GM18499 (cell line): ENCODE data around the gene SEC24D.
"Not testable (repeated sequence)": the region's sequence is repeated elsewhere in the genome, so short reads cannot be mapped to it uniquely, and the experiment has no call there.

ENCODE experiments used
- ATAC-seq: cut with Tn5 transposase; IDR thresholded peaks from one replicate; pipeline ENCODE4 v1.9.1; 2021; ENCODE audit warnings: moderate number of reproducible peaks; ENCODE audit not compliant: insufficient read depth, unreplicated experiment

Gene SEC24D

GRCh38 chr4:118814891-118815290, 21.0 kb downstream of the SEC24D start:
- no peak for ATAC-seq

GRCh38 chr4:118814058-118814457, 21.9 kb downstream of the SEC24D start:
- no peak for ATAC-seq

DNA sequence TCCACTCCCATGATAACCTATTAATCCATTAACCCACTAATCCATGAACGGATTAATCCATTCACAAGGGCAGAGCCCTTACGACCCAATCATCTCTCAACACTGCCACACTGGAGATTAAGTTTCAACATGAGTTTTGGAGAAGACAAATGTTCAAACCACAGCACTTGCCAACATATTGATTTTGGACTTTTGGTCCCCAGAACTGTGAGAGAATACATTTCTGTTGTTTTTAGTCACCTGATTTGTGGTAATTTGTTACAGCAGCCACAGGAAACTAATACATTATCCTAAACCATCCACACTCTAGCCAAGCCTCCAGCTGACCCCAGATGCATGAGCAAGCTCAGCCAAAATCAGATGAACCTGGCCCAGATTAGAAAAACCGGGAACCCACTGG, 22.4 kb downstream of the SEC24D start:
- no peak for ATAC-seq

DNA sequence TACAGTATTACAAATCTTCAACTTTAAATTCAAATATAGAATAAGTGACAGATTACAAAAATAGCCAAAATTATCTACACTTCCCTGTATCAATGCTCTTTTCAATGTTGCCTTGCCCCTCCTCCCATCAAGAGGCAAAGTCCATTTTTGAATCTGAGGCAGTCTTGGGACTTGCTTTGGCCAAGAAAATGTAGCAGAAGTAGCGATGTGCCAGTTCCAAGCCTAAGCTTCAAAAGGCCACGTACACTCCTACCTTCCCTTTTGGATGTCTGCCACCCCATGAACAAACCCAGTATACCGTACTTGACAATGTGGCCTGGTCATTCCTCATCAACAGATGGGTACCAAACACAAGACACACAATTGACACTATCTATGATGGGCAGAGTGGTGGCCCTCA, 24.1 kb downstream of the SEC24D start:
- ATAC-seq, result no peak

- no peak for ATAC-seq
Measured at GRCh38 chr4:118810991-118811764, 24.7 kb downstream of the SEC24D start.

DNA sequence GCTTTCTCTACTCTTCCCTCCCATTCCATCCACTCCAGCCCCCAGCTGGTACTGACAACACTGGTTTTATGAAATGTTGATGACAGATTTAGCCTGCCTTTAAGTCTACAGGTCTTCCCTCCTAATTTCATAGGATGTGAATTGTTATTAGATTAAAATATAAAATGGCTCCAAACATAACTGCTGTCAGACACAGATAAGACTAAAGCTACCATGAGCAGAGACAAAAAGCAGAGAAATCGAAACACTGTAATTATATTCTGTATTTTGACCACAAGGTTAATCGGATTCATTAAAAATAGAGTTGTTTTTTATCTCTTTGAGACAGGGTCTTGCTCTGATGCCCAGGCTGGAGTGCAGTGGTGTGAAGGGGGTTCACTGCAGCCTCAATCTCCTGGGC, 28.3 kb downstream of the SEC24D start:
- ATAC-seq, result no peak

GRCh38 chr4:118803253-118803652, 32.7 kb downstream of the SEC24D start:
- no peak for ATAC-seq

DNA sequence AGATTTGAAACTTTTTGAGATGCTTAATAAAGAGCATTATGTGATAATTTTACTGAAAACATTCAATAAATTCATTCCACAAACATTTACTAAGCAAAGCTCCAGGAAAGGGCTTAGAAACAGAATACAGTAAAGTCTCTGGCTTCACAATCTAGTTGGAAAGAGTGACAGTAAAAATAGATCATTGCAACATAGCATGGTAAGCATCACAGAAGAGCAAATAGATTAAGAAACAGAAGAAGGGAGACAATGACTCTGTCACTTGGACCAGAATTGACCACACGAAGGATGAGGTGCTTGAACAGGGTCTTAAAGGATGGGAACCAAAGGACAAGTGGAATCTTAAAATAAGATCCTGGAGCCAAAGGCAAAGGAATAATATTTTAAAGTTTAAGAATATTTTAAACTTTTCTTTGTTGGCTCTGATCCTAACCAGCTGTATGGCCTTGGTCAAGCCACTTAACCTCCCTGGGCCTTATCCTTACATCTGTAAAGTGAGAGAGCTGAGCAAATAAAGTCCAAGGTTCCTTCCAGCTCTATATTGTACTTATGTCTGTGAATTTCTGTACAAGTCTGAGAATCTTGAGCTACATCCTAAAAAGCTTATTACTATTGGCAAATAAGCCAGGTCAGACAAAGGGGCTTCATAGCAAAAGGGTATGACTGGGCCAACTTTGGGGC, 33.9 kb downstream of the SEC24D start:
- no peak for ATAC-seq

DNA sequence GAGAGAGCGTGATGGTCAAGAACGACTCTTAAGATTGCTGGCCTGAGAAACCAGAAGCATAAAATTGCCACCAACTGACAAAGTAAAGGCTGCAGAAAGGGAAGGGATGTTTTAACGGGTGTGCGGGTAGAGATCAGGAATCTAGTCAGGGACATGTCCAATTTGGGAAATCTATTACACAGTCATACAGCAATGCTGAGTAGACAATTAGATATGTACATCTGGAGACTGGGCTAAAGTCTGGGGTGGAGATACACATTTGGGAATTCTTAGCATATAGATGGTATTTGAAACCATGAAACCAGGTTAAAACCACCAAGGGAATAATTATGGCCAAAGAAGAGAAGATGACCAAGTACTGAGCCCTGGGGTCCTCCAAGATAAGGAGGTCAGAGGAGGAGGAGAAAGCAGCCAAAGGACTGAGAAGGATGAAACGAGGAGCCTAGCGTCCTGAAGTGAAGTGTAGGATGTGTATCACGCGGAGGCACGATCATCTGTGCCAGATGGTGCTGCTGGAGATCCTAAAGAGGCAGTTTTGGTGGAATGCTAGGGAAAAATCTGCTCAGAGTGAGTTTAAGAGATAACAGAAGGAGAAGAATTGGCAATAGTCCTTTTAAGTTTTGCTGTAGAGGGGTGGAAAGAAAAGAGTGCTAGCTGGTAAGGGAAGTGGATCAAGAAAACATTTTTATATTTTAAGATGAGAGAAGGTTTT, 36.5 kb downstream of the SEC24D start:
- ATAC-seq, result no peak

DNA sequence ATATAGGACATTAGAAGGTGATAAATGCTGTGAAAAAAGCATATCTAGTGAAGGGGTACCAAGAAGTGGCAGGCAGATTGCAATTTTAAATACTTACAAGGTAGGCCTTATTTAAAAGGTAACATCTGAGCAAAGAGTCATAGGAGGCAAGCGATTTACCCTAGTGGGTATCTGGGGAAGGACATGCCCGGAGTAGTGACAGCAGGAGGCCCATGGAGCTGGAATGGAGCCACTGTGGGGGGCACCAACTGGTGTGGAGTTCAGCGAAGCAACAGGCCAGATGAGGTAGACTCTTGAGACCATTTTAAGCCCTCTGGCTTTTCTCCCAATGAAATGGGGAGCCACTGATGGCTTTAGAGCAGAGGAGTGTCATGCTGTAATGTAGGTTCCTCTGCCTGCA, 37.3 kb downstream of the SEC24D start:
- ATAC-seq, result no peak

DNA sequence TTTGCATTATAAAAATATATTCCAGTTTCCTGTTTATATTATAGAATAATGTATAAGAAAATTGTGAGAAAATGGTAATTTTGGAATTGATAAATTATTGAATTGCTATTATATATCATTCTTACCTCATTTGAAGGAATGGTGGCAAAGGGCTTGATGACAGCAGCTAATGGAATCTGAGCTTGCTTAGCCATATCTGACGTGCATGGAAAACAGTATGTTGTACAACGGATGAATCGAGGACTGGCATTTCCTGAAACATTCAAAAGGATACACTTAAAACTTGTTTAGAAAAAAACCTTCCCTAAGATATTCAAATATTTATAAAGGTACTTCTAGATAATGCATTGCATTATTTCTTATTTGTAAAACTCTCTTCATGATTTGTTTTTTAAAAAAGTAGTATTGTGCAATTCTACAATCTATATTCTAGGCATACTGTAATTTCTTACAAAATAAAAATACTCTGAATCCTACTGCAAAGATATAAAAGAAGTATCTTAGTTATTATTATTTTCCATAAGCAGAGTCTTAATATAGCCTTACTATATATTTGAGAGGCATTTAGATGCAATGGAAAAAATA, 38.3 kb downstream of the SEC24D start:
- ATAC-seq, result no peak

- not testable (repeated sequence) for ATAC-seq
Measured at GRCh38 chr4:118791690-118792446, 44.1 kb downstream of the SEC24D start.

- ATAC-seq, result no peak
Measured at GRCh38 chr4:118790544-118790943, 45.4 kb downstream of the SEC24D start.

DNA sequence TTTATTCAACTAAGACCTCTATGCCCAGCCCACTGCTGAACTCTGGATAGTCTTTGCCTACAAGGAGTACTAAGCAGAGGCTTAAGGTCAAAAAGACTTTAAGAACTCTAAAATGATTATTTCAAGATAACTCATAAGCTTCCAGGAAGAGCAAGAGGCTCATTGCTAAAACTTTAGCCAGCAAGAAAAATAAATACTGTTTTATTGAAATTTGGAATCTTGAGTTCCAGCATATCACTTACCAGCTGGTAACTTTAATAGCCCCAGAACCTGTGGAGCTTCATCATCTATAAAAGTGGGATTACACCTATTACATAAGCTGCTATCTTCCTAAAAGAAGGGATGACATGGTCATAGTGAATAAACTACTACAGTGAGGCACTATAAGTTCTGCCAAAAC, 47.0 kb downstream of the SEC24D start:
- ATAC-seq, result no peak

DNA sequence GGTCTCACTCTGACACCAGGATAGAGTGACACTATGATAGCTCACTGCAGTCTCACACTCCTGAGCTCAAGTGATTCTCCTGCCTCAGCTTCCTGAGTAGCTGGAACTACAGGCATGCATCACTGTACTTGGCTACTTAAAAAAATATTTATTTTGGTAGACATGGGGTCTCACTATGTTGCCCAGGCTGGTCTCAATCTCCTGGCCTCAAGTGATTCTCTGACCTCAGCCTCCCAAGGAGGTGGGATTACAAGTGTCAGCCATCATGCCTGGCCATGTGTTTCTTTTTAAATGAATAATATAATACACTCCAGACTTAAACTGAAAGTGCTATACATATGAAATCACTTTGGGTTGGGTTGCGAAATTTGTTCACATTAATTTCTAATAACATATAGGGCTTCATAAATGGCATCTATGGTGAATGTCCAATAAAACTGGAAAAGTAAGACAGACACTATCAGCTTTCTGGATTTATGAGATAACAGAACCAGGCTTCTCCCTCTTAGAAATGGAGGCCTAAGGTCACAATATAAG, 48.0 kb downstream of the SEC24D start:
- no peak for ATAC-seq

- ATAC-seq, result no peak
Measured at GRCh38 chr4:118784776-118785175, 51.1 kb downstream of the SEC24D start.

- no peak for ATAC-seq
Measured at GRCh38 chr4:118783887-118784286, 52.0 kb downstream of the SEC24D start.

DNA sequence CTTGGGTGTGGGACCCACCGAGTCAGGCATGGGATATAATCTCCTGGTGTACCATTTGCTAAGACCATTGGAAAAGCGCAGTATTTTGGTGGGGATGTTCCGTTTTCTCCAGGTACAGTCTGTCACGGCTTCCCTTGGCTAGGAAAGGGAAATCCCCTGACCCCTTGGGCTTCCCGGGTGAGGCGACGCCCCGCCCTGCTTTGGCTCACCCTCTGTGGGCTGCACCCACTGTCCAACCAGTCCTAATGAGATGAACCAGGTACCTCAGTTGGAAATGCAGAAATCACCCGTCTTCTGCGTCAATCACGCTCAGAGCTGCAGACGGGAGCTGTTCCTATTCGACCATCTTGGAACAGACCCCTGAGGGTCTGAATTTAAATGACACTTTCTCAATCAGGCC, 53.0 kb downstream of the SEC24D start:
- ATAC-seq, result not testable (repeated sequence)

DNA sequence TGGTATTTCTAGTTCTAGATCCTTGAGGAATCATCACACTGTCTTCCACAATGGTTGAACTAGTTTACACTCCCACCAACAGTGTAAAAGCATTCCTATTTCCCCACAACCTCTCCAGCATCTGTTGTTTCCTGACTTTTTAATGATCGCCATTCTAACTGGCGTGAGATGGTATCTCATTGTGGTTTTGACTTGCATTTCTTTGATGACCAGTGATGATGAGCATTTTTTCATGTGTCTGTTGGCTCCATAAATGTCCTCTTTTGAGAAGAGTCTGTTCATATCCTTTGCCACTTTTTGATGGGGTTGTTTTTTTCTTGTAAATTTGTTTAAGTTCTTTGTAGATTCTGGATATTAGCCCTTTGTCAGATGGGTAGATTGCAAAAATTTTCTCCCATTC, 58.3 kb downstream of the SEC24D start:
- ATAC-seq, result not testable (repeated sequence)
